Karpas-422 (cell line): ENCODE measurements around the gene GUCY1A2. TPM values are rescaled to one million over a fixed set of nuclear protein-coding genes. Genes with fewer than 3 reads are reported as not detected.

Source experiments
- DNase-seq: peaks from one replicate; pipeline ENCODE4 v3.0.0-alpha.2; 2015
- H2AFZ ChIP-seq: fragments of 200-600 bp; sonication (generic); 2 replicates; pipeline ENCODE4 v1.6.1; 2014; ENCODE audit warnings: antibody characterized with exemption, low read length, mixed read lengths
- H3K27ac ChIP-seq: fragments of 200-600 bp; sonication (generic); 2 replicates; pipeline ENCODE4 v1.5.1; 2014; ENCODE audit warnings: mild to moderate bottlenecking, low read length, moderate library complexity
- H3K27me3 ChIP-seq: fragments of 200-600 bp; sonication (generic); 2 replicates; pipeline ENCODE4 v1.6.1; 2014; ENCODE audit warnings: low read length, mixed read lengths
- H3K36me3 ChIP-seq: fragments of 200-600 bp; sonication (generic); 2 replicates; pipeline ENCODE4 v1.6.1; 2014; ENCODE audit warnings: low read length, mixed read lengths; ENCODE audit not compliant: insufficient read depth
- H3K4me1 ChIP-seq: fragments of 200-600 bp; sonication (generic); 2 replicates; pipeline ENCODE4 v1.6.1; 2014; ENCODE audit warnings: mild to moderate bottlenecking, low read length, mixed read lengths
- H3K4me2 ChIP-seq: fragments of 200-600 bp; sonication (generic); 2 replicates; pipeline ENCODE4 v1.6.1; 2014; ENCODE audit warnings: low read length, low read depth, mild to moderate bottlenecking; ENCODE audit not compliant: poor library complexity, severe bottlenecking
- H3K4me3 ChIP-seq: fragments of 200-600 bp; sonication (generic); 2 replicates; pipeline ENCODE4 v1.5.1; 2014; ENCODE audit warnings: mild to moderate bottlenecking, antibody characterized with exemption, low read length, mixed read lengths
- H3K79me2 ChIP-seq: fragments of 200-600 bp; sonication (generic); 2 replicates; pipeline ENCODE4 v1.6.1; 2014; ENCODE audit warnings: mild to moderate bottlenecking, low read length, mixed read lengths
- H3K9ac ChIP-seq: fragments of 200-600 bp; sonication (generic); 2 replicates; pipeline ENCODE4 v1.6.0; 2014; ENCODE audit warnings: low read length
- H3K9me2 ChIP-seq: fragments of 200-600 bp; sonication (generic), shearing (Covaris generic); replicated peaks from 2 replicates; pipeline ENCODE4 v1.6.0; 2014; ENCODE audit warnings: mild to moderate bottlenecking, low read length, moderate library complexity; ENCODE audit not compliant: insufficient read depth
- H3K9me3 ChIP-seq: fragments of 300-700, 200-600 bp; sonication (generic); 2 replicates; pipeline ENCODE4 v1.6.1; 2014; ENCODE audit warnings: low read length, mixed read lengths
- H4K20me1 ChIP-seq: fragments of 200-600 bp; sonication (generic); 2 replicates; pipeline ENCODE4 v1.6.1; 2014; ENCODE audit warnings: mild to moderate bottlenecking, antibody characterized with exemption, low read length, low read depth; ENCODE audit not compliant: insufficient read depth
- total RNA-seq: library from RNA; depleted of rRNA; stranded (reverse); fragments of >200 nt; shearing (Covaris generic); gene quantifications from 2 replicates; pipeline ENCODE4 v1.2.3, GENCODE V29; 2014; ENCODE audit warnings: low replicate concordance

The GUCY1A2 gene
- total RNA-seq, 1 experiment from 2014 or later: 0.04 TPM

DNA sequence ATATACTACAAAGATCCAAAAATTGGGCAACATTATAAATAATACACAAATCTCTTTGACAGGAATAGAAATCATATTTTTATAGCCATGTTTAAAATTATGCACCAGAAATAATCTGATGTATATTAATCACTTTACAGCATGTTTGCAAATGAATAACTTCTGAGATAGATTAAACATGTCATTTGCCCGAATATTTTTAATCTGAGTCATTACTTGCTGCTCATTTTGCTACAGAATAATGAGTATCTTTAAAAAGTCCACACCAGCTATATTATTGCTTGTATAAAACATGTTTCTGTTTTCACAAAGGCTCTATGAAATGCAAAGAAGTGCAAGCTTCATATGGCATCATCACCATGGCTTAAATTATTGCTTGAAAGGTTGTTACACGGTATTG is 336.8 kb downstream of the GUCY1A2 start:
- Histone ChIP-seq H3K4me1 (no peaks in the 10 kb centered on the region), H4K20me1 (no peaks in the 10 kb centered on the region), H3K79me2 (no peaks in the 10 kb centered on the region), H3K4me3 (no peak overlapping the region), H3K36me3 (no peaks in the 10 kb centered on the region), H3K4me2 (no peak overlapping the region), H3K9me2 (no peaks in the 10 kb centered on the region), H3K27me3 (no peaks in the 10 kb centered on the region), H3K9me3 (no peaks in the 10 kb centered on the region), H2AFZ (no peak overlapping the region), H3K27ac (no peak overlapping the region), H3K9ac (no peak overlapping the region)
- no peak for DNase-seq

DNA sequence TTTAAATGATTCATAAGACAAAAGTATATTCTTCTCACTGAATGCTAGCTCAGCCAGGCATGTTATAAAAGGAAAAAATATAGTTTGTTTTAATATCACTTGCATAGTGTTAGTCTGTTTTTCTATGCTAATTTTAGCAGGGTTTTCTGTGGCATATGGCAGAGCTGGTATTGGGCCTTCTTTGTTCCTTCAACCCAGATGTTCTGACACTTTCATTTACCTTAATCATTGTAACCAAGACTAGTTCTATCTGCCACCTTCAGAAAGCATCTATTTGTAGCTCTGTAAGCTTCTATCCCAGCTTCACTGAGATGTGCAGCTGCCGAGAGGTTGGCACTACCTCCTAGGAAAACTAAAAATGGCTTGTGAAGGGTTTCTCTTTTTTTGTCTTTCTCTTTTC is 338.7 kb downstream of the GUCY1A2 start:
- H3K4me3 ChIP-seq: no peak overlapping the region
- no peaks in the 10 kb centered on the region for H4K20me1 ChIP-seq
- H3K79me2 ChIP-seq: no peaks in the 10 kb centered on the region
- no peaks in the 10 kb centered on the region for H3K4me1 ChIP-seq
- no peaks in the 10 kb centered on the region for H3K27me3 ChIP-seq
- H3K9me2 ChIP-seq: no peaks in the 10 kb centered on the region
- no peak for DNase-seq
- H3K4me2 ChIP-seq: no peak overlapping the region
- no peaks in the 10 kb centered on the region for H3K9me3 ChIP-seq
- H3K9ac ChIP-seq: no peak overlapping the region
- no peak overlapping the region for H3K27ac ChIP-seq
- no peak overlapping the region for H2AFZ ChIP-seq
- H3K36me3 ChIP-seq: no peaks in the 10 kb centered on the region

DNA sequence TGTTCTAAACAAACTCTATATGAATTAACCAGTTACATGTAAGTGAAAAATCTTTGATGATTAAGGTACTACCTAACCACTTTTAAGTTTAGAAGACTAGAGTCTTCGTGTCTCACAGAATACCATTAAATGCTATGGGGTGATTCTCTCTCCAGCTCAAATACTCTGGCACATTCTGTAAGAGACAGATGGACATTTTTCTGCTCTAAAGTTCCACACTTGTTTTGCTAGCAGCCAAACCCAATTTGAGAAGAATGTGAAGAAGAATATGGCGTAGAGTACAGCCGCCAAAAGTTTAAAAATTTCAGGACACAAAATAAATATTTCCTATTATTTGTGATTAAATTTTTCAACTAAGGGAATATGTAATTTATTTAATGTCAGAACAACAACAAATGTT is 339.1 kb downstream of the GUCY1A2 start:
- H3K9me2 ChIP-seq: no peaks in the 10 kb centered on the region
- no peak overlapping the region for H3K27ac ChIP-seq
- H3K4me3 ChIP-seq: no peak overlapping the region
- H3K79me2 ChIP-seq: no peaks in the 10 kb centered on the region
- no peak for DNase-seq
- H3K36me3 ChIP-seq: no peaks in the 10 kb centered on the region
- no peaks in the 10 kb centered on the region for H3K27me3 ChIP-seq
- no peak overlapping the region for H2AFZ ChIP-seq
- no peak overlapping the region for H3K9ac ChIP-seq
- H3K9me3 ChIP-seq: no peaks in the 10 kb centered on the region
- no peaks in the 10 kb centered on the region for H3K4me1 ChIP-seq
- no peaks in the 10 kb centered on the region for H4K20me1 ChIP-seq
- H3K4me2 ChIP-seq: no peak overlapping the region

DNA sequence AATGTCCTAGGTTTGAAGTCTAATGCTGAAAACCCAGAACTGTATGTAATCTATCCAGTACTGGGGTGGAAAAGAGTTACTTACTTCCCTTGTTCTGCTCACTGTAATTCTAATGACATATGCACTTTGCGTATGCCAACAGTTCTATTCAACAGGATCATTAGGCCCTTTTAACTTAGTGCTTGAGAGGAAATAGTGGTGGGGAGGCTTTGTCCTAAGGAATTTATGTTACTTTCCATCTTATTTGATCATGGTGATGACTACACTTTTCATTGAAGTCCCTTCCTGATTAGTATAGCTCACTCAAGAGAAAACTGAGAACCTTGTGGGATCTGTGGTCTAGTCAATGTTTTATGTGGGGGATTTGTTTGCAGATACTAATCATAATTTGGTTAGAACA is 348.2 kb downstream of the GUCY1A2 start:
- H3K79me2 ChIP-seq: no peaks in the 10 kb centered on the region
- no peak overlapping the region for H3K4me2 ChIP-seq
- no peaks in the 10 kb centered on the region for H3K36me3 ChIP-seq
- H4K20me1 ChIP-seq: no peaks in the 10 kb centered on the region
- no peak overlapping the region for H3K4me3 ChIP-seq
- no peak overlapping the region for H2AFZ ChIP-seq
- DNase-seq: no peak
- H3K9me3 ChIP-seq: no peaks in the 10 kb centered on the region
- H3K4me1 ChIP-seq: no peaks in the 10 kb centered on the region
- H3K27me3 ChIP-seq: no peaks in the 10 kb centered on the region; the same call in 1 of the 2 replicates
- no peaks in the 10 kb centered on the region for H3K9me2 ChIP-seq
- no peak overlapping the region for H3K9ac ChIP-seq
- H3K27ac ChIP-seq: no peak overlapping the region

DNA sequence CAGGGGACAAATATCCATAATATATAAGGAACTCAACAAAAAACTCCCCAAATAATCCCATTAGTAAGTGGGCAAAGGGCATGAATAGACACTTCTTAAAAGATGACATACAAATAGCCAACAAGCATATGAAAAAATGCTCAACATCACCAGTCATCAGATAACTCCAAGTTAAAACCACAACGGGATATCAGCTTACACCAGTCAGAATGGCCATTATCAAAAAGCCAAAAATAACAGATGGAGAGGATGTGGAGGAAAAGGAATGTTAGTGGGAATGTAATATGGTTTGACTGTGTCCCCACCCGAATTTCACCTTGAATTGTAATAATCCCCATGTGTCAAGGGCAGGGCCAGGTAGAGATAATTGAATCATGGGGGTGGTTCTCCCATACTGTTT is 350.1 kb downstream of the GUCY1A2 start:
- H3K9me2 ChIP-seq: no peaks in the 10 kb centered on the region
- DNase-seq: no peak
- H3K4me1 ChIP-seq: no peaks in the 10 kb centered on the region
- H3K27me3 ChIP-seq: no peaks in the 10 kb centered on the region; the same call in 1 of the 2 replicates
- H3K4me3 ChIP-seq: no peak overlapping the region
- H3K36me3 ChIP-seq: no peaks in the 10 kb centered on the region
- H3K27ac ChIP-seq: no peak overlapping the region
- H3K4me2 ChIP-seq: no peak overlapping the region
- H4K20me1 ChIP-seq: no peaks in the 10 kb centered on the region
- H3K79me2 ChIP-seq: no peaks in the 10 kb centered on the region
- no peak overlapping the region for H3K9ac ChIP-seq
- H2AFZ ChIP-seq: no peak overlapping the region
- H3K9me3 ChIP-seq: no peaks in the 10 kb centered on the region

DNA sequence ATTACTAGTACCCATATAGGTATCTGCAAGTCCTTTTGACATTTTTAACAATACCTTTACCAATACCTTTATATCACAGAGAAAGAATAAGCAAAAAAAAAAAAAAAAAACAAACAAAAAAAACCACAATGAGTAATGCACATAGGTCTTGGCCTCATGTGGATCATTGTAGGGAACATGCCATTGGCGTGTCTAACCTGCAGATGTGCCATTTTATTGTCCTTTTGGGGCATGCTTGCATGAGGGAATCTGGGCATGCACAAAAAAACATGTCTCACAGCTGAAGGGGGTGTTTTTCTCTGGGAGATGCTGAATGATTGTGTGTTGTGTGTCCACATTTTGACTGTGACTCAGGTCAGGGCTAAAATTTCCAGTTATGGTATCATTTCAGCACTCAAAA is 361.6 kb downstream of the GUCY1A2 start:
- Histone ChIP-seq H3K27ac (no peak overlapping the region), H4K20me1 (no peaks in the 10 kb centered on the region), H3K9me3 (no peaks in the 10 kb centered on the region), H2AFZ (no peak overlapping the region), H3K4me2 (no peak overlapping the region), H3K9ac (no peak overlapping the region), H3K27me3 (no peaks in the 10 kb centered on the region), H3K4me3 (no peak overlapping the region), H3K4me1 (no peaks in the 10 kb centered on the region), H3K9me2 (0 out of 2 replicates have a peak, but pooled peaks cover 5% of the 10 kb centered on the region), H3K36me3 (no peaks in the 10 kb centered on the region), H3K79me2 (no peaks in the 10 kb centered on the region)
- DNase-seq: no peak

DNA sequence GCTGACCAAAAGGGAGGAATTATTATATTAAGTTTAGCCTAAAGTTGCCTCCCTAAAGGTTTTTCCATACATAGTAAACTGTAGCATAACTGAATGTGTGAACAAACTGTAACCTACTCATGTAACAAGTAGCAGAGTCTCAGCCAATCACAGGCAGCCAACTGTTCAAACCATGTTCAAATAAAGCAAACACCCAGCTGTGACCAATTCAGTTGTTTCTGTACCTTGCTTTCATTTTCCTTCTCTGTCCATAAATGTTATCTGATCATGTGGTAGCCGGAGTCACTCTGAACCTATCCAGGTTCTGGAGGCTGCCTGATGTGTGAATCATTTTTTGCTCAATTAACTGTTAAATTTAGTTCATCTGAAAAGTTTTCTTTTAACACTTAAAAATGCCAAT is 373.5 kb downstream of the GUCY1A2 start:
- H4K20me1 ChIP-seq: no peaks in the 10 kb centered on the region
- no peaks in the 10 kb centered on the region for H3K36me3 ChIP-seq
- H3K9ac ChIP-seq: no peak overlapping the region
- H3K9me3 ChIP-seq: no peaks in the 10 kb centered on the region
- no peak overlapping the region for H3K27ac ChIP-seq
- H3K4me3 ChIP-seq: no peak overlapping the region
- H3K4me1 ChIP-seq: no peaks in the 10 kb centered on the region
- H3K27me3 ChIP-seq: no peaks in the 10 kb centered on the region
- no peaks in the 10 kb centered on the region for H3K9me2 ChIP-seq
- no peak overlapping the region for H3K4me2 ChIP-seq
- no peaks in the 10 kb centered on the region for H3K79me2 ChIP-seq
- no peak for DNase-seq
- no peak overlapping the region for H2AFZ ChIP-seq

DNA sequence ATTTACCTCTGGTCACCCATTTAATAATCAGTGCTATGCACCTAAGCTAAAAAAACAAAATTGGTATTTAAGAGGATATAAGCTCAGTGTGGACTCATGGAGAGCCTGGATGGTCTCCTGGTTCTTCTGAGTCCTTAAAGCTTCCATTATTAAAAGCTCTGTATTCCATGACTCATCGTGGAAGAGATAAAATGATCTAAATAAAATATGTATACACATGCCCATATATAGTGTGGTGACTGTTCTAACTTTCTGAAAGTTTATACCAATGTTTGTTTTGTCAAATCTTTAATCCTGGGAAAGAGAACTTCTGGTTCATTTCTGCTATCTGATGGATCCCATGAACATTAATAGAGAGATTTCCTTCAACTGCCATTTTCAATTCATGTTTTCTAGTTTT is 375.9 kb downstream of the GUCY1A2 start:
- no peak overlapping the region for H3K27ac ChIP-seq
- H3K36me3 ChIP-seq: no peaks in the 10 kb centered on the region
- H3K9me2 ChIP-seq: no peaks in the 10 kb centered on the region; the same call in 1 of the 2 replicates
- H3K4me2 ChIP-seq: no peak overlapping the region
- DNase-seq: no peak
- no peaks in the 10 kb centered on the region for H3K79me2 ChIP-seq
- no peak overlapping the region for H2AFZ ChIP-seq
- H4K20me1 ChIP-seq: no peaks in the 10 kb centered on the region
- H3K9ac ChIP-seq: no peak overlapping the region
- no peaks in the 10 kb centered on the region for H3K9me3 ChIP-seq
- H3K27me3 ChIP-seq: no peaks in the 10 kb centered on the region
- no peaks in the 10 kb centered on the region for H3K4me1 ChIP-seq
- no peak overlapping the region for H3K4me3 ChIP-seq

DNA sequence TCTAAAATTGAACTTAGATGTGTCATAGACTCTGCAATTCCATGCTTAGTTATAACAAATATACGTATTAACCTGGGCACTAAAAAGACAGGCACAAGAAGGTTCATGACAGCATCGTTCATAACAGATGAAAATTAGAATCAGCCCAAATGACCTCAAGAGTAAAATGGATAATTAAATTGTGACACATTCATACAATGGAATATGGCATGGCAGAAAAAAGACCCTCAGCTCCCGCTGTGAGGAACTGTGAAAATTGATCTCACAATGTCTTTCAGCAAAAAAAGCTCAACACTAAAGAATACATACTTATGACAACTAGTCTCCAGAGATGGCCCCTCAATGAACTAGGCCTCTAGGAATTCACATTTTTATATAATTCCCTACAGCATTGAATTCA is 386.0 kb downstream of the GUCY1A2 start:
- H3K4me1 ChIP-seq: no peaks in the 10 kb centered on the region
- H3K27me3 ChIP-seq: no peaks in the 10 kb centered on the region
- H3K9me2 ChIP-seq: 0 out of 2 replicates have a peak, but pooled peaks cover 5% of the 10 kb centered on the region
- no peak overlapping the region for H3K27ac ChIP-seq
- no peak overlapping the region for H3K4me3 ChIP-seq
- H3K79me2 ChIP-seq: no peaks in the 10 kb centered on the region
- no peaks in the 10 kb centered on the region for H3K36me3 ChIP-seq
- no peak overlapping the region for H3K4me2 ChIP-seq
- H4K20me1 ChIP-seq: no peaks in the 10 kb centered on the region
- no peak for DNase-seq
- no peak overlapping the region for H3K9ac ChIP-seq
- H3K9me3 ChIP-seq: no peaks in the 10 kb centered on the region
- H2AFZ ChIP-seq: no peak overlapping the region
